HG03342 (cell line): ENCODE results near the gene L1CAM.

ENCODE experiments used
- ATAC-seq: cut with Tn5 transposase; IDR thresholded peaks from one replicate; pipeline ENCODE4 v1.9.1; 2021; ENCODE audit warnings: mild to moderate bottlenecking, moderate library complexity; ENCODE audit not compliant: unreplicated experiment

The L1CAM gene

DNA sequence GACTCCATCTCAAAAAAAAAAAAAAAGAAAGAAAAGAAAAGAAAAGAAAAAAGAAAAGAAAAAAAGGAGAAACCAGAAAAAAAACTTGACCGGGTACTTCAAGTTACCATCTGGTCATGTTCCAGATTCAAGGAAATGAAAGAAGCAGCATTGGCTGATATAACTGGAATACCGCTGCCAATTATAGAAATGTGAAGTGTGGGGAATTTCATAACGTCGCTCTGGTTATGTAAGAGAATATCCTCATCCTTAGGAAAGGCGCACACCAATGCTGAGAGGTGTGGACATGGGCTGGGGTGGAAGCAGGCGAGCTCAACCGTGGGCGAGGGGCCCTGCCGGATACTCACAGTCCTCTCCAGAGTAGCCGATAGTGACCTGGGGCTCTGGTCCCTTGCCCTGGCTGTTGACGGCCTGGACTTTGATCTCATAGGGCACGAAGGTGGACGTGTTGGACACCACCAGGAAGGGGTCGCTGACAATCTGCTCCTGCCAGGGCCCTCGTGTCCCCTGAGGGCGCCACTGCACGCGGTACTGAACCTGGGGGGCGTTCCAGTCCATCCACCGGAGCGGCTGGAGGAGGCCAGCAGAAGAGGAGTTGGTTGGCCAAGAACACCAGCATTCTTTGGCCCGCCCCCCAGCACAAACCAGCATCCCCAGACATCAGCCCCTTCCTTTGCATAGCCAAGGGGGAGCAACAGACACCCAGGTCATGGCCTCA lies 19.5 kb downstream of the L1CAM start:
- ATAC-seq = no peak

DNA sequence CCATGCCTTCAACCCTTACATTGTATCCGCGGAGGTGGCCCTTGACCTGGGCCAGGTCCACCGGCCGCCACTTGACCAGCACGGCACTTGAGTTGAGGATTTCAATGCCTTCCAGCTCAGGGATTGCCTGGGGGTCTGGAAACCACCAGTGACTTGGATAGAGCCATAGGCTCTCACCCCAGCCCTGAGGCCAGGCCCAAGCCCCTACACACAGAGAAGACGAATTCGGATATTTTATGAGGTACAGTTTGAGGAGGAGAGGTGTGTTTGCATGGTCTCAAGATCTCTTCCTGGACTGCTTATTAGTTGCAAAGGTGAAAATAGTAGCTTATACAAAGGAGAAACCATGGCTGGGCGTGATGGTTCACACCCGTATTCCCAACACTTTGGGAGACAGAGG lies 20.3 kb downstream of the L1CAM start:
- ATAC-seq = no peak

DNA sequence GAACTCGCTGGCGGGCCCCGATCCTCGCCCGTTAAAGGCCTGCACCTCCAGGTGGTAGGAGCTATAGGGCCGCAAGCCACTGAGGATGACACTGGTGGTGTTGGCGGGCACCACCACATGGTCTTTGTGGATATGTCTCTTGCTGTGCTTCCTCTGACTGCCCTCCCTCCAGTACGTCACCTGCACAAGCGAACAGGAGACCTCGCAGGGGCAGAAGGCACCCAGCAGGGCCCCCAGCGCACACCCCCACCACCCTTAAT lies 20.7 kb downstream of the L1CAM start:
- ATAC-seq = no peak

DNA sequence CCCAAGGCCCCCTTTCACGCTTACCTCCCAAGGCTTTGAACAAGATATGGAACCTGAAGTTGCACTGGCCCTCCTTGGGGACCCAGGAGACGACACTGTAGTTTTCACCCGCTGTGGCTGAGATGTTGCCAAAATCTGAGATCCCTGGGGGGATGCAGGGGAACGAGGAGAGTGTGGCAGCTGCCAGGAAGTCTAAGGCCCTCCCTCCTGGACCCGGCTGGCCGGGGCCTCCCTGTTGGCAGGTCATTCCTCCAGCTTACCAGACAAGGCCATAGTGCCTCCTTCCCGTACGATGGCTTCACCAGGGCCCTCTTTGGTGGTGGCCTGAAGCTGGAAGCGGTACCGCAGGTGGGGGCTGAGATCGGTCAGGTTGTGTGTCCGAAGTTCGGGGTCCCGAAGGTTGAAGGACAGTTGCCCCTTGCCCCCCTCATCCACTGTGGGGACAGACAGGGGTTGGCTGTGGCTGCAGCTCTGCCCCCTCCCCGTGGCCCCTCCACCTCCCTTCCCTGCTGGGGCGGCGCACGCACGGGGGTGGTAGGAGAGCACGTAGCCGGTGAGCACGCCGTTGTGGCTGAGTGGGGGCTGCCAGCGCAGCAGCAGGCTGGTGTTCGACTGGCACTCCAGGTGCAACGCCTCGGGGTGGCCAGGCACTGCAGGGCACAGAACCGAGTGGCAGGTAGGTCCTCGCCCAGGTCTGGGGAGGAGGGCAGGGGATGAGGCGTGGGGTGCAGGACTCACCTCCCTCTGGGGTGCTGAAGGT lies 21.2 kb downstream of the L1CAM start:
- no peak for ATAC-seq

DNA sequence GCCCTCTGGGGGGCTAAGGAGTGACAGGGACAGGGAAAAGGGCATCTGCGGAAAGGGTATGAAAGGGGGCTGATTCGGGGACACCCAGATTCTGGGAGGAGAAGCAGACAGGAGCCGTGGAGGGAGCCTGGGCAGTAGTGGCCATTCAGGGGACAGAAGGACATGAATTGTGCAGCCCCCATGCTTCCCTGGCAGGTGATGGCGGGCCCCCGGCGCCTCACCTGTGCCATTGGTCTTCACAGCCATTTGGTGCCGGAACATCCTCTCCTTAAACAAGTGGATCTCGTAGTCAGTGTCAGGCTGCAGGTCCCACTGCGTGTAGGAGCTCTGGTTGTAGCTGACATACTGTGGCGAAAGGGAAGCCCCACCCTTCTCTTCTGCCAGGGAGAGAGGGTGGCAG lies 21.9 kb downstream of the L1CAM start:
- ATAC-seq = no peak

DNA sequence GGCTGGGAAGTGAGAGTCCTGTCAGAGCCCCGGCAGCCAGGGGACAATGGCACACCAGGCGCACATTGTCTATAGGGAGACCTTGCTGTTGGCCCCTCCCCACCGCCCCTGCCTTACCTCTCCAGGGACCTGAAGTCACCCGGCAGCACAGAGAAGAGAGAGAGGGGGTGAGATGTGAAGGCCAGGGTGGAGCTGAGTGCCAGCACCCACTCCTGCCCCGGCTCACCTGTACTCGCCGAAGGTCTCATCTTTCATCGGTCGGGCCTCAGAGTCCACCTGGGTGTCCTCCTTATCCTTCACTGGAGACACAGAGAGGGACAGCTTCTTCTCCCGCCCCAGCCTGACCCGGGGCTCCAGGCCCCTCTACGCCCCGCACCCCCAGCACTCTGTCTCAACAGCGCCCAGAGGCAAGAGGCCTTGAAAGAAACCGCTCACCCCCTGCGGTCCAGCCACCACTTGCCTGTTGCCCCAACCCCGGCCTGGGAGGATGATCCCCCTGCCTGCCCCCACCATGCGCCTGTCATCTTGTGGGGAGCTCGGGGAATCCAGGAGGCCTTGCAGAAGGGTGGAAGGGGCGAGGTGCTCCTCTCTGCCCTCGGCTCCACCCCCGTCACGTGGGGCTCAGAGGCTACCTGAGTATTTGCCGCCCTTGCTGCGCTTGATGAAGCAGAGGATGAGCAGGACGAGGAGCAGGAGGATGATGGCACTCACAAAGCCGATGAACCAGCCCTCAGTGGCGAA lies 22.6 kb downstream of the L1CAM start:
- ATAC-seq = no peak

DNA sequence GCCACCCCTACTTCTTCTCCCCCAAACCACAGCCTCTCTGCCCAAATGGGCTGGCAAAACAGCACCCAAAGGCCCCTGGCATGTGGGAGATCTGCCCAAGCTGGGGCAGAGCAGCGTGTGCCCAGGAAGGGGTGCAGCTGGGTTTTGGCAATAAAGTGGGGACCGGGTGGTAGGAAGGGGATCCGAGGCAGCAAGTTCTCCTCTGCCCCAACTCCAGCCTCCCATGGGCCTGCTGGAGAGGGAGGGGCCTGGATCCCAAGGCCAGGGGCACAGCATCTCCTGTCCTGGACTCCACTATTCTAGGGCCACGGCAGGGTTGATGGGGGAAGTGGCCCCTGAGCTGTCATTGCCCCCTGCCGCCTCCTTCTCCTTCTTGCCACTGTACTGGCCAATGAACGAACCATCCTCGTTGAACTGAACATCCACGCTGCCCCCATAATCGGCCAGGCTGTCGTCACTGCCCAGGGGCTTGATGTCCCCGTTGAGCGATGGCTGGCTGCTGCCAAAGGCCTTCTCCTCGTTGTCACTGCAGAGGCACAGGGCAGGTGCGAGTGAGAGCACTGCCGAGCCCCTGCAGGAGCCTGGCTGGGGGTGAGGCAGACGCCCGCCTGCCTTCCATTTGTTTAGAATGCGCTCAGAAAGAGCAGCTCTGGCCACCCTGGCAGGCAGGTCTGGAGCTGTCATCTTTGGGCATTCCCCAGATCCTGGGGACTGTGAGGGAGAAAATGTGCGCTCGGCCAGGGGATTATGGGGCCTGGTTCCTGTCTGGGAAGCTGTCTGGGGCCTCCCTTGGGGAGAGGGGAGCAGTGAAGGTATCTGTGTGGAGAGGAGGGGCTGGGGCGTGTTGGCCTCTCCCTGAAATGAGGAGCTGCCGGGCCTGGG lies 23.4 kb downstream of the L1CAM start:
- no peak for ATAC-seq

DNA sequence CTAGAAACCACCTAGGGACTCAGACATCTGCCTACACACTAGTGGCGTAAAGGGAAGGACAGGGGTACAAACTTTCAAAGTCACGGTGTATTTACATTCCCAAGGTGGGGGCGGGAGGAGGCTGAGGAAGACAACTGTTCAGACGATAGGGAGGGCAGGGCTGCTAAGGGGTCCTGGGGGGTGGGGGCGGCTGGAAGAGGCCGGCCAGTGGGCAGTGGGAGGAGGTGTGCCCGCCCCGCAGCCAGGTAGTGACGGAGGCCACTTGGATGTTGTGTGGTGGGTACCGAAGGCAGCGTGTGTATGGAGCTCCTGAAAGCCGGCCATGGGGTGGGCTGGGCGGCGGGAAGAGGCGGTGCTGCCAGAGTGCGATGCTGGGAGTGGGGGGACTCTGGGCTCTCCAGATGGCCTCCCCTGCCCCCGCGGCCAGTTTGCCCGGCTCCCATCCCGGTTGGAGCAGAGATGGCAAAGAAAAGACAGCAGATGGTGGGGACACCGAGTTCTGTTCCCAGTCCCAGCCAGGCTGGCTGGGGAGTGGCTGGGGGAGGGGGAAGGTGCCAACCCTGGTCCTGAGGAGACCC lies 24.2 kb downstream of the L1CAM start:
- ATAC-seq = no peak

DNA sequence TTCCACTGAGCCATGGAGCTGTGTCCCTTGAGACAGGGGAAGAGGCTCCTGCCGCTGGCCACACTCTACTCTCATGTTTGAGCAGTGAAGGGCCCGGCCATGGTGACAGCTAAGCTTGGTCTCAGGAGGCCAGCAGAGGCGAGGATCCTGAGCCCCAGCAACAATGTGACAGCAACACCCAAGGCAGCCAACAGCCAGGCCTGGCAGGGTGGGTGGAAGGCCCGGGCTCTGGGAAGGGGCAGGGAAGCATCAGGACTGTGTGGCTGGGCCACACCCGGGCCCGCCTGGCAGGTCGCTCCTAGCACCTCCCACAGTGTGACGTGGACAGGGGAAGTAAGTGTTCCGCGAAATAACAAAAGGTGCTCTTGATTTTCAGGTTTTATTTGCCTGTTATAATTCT lies 24.8 kb downstream of the L1CAM start:
- no peak for ATAC-seq

DNA sequence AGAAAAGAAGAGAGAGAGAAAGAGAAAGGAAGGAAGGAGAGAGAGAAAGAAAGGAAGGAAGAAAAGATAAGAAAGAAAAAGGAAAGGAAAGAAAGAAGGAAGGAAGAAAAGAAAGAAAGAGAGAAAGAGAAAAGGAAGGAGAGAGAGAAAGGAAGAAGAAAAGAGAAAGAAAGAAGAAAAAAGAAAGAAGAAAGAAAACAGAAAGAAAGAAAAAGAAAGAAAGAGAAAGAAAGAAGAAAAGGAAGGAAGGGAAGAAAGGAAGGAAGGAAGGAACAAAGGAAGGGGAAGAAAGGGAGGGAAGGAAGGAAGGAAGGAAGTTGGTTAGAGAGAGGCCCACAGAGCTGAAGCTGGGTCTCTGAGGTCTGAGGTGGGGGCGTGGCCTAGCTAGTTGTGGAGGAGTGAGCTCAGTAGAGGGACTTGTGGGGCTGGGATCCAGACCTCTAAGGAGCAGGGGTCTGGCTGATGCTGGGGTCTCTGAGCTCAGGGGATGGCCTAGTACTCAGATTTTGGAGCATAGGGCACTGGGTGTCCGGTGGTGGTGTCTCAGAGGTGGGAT lies 28.5 kb downstream of the L1CAM start:
- no peak for ATAC-seq

DNA sequence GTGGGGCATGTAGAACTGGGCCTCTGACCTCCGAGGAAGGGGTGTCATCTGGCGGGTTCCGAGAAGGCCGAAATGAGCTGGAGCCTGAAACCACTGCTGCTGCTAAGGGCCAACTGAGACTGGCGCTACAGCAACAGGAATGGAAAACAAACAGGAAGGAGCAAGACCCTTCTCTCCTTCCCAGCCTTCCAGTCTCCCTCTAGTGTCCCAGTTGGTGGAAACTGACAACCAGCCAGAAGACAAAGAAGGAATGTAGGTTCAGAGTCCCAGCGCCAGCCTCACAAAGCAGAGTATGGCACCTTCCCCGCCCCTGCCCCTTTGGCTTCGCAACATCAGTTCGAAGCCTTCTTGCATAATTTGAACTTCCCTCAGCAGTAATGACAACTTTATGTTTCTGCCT lies 31.3 kb downstream of the L1CAM start:
- ATAC-seq = no peak

DNA sequence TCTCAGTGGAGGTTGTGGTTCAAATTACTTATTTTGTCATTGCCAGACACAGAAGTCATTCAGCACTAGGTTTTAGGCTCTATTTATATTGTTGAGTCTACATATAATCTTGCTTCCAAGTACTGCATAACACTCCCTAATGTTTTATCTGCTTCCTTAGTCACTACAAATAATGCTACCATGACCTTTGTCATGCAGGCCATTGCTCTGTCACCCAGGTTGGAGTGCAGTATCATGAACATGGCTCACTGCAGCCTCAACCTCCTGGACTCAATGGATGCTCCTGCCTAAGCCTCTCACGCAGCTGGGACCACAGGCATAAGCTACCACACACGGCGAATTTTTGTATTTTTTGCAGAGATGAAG lies 32.1 kb downstream of the L1CAM start:
- no peak for ATAC-seq

DNA sequence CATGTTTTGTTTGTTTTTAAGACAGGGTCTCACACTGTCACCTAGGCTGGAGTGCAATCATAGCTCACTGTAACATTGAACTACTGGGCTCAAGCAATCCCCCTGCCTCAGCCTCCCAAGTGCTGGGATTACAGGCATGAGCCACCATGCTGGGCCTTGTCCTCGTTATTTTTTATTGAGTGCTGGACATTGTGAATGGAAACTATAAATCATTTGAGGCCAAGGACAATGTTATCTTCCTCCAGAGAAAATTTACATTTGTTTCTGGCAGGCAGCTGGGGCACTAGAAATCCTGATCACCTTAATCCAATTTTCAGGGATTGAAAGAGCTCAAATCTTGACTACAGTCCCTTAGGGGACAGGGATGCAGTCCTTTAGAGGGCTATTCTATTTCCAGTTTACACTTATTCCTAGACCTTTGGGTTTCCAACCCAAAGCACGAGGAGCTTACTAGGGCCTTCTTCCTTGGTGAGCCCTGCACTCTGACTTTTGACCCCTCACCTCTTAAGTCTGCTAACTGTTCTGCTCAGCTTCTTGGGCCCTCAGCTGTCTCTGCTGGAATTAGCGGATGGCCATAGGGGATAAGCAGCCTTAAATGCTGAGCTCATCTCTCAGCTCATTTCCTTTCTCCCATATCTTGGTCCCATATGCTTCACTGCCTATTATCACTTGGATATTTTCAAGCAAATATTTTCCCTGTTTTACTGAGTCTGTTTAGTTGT lies 32.6 kb downstream of the L1CAM start:
- ATAC-seq = no peak

DNA sequence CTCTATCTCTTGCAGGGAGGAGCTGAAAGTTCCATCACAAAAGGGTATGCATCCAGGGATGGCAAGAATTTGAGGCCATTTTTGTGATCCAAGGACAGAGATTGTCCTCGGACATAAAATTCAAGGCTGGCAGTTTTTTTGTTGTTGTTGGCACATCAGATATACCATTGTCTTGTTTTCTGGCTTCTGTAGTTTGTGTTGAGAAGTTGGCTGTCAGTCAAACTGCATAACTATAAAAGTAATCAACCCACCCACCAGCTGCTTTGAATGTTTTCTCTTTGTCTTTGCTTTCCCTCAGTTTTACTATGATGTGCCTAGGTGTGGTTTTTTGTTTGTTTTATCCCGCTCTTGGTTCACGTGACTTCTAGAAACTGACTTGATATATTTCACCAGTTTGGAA lies 34.0 kb downstream of the L1CAM start:
- ATAC-seq = no peak

DNA sequence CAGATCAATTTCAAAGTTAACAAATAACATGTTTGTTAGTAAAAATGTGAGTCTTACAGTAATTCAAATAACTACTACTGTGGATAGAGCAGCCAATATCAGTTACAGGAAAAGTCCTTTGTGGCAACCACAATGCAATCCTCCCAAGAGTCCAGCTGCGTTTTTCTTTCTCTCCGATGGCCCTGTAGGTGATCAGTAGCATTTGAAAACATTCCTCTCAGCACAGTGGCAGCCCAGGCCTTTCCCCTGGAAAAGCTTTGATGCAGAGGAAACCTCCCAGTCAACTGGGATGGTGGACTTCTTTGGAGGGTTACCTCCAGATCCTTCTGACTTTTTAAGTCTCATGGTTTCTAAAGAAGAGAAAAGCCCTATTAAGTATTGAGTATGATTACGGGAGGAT lies 37.6 kb downstream of the L1CAM start:
- ATAC-seq = no peak

DNA sequence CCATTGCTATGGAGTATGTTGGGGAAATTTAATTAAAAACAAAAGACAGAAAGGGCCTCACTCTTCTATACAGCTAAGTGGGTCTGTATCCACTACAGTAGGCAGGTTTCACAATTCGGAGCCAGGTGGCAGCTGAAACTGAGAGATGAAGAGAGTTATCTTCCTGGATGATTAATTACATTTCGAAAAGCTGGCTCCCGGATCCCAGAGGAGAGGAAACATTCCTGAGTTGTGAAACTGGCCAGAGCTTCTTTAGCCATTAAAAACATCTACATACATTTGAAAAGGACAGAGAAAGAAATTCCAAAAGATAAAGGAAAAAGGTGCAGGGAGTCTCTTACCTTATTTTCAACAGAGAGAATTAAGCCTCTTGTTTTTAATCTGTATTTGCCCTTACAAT lies 40.1 kb downstream of the L1CAM start:
- ATAC-seq = no peak

DNA sequence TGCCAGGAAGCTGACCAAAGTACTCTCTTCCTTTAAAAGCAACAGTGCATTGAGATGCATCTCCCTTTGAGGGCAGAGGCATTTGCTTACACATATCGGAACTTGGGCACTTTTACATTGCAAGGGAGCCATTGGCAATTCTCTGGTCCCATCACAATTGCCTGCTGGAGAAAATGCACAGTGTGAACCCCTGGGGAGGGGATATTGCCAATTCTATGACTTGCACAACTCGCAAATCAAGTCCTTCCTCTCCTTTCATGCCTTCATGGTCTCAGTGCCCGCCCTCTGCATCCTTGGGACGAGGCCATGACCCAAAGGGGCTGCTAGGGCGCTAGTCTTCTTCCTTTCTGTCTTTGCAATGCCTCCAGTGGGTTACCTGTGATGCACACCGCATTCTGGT lies 40.8 kb downstream of the L1CAM start:
- no peak for ATAC-seq

DNA sequence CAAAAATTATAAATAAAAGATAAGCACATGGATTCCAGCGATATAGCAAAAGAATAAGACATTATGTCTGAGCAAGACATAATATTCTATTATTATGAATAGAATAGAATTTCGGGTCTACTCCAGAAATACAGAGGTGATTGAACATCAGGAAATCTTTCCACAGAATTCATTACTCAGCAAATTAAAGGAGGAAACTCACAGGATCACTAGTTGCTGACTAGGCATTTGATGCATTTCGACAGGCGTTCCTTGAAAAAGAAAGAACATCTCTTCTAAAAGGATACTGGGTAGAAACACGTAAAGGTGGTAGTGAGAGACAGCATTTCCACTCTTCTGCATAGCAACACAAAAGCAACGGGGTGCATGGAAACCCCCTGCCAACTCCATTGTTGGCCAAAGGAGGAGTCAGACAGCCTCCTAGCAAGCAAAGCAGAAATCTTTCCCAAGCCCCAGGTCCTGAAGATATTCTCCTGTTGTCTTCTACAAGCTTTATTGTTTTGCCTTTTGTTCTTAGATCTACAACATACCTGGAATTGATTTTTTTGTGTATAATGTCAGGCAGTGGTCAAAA lies 41.4 kb downstream of the L1CAM start:
- ATAC-seq = no peak

DNA sequence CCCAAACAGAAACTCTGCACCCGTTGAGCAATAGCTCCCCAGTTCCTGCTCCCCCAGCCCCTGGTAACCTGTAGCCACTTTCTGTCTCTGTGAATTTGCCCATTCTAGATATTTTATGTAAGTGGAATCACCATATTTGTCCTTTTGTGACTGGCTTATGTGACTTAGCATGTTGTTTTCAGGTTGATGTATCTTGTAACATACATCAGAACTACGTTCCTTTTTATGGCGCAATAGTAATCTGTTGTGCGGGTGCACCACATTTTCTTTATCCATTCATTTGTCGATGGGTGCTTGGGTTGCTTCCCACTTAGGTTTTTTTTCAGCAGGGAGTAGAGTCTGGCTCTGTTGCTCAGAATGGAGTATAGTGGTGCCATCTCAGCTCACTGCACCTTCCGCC lies 49.1 kb downstream of the L1CAM start:
- ATAC-seq = no peak

DNA sequence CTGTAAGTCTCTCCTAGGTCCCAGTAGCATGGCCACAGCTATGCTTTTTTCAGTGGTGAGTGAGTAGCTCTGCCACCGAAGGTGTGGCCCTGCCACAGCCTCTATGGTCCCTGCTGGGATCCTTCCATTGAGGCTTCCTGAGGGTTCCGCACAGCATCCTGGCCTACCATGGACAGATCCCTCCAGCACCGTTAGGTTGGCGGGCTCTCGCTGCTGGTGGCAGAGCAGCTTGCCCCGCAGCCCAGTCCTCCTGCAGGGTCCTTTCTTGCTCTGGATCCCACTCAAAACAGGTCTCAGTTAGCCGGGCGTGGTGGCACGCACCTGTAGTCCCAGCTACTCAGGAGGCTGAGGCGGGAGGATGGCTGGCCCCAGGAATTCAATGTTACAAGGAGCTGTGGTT lies 53.2 kb downstream of the L1CAM start:
- no peak for ATAC-seq
